ENCODE results near the gene RASGRP4.

Gene RASGRP4

GRCh38 chr19:38402967-38403674 is 22.9 kb downstream of the RASGRP4 start, which contains the start of gene FAM98C:
Gene FAM98C, plus strand, starts transcription at chr19:38403093. Its CDS starts 61 bp downstream, at chr19:38403154.
- in situ Hi-C loops (cut with MboI; ENCODE audit: low pct_unique_long_range_greater_than_20kb, low sequenced_read_pairs, unreplicated experiment): loop anchor here (25.0 kb wide), 1 partner anchor 534 kb away; the partner anchor contains the start of genes MRPS12 and SARS2
- peak; percentile 96 for TF ChIP-seq CTCF (IDR thresholded peaks at IDR 0.05; ENCODE audit: extremely low read depth, insufficient read depth, missing control alignments)
- peak; percentile 100 for DNase-seq (ENCODE audit: low spot score)

- in situ Hi-C loops (cut with MboI; ENCODE audit: low pct_unique_long_range_greater_than_20kb, low sequenced_read_pairs, unreplicated experiment): loop anchor here (25.0 kb wide), 1 partner anchor 535 kb away; the partner anchor contains the start of genes MRPS12 and SARS2
- TF ChIP-seq CTCF (IDR thresholded peaks at IDR 0.05; ENCODE audit: extremely low read depth, insufficient read depth, missing control alignments): peak; percentile 13
- DNase-seq (ENCODE audit: low spot score): no peak
These were observed 23.4 kb downstream of the RASGRP4 start for GRCh38 chr19:38402623-38402966.

- no peak for DNase-seq (ENCODE audit: low spot score)
- in situ Hi-C loops (cut with MboI; ENCODE audit: low pct_unique_long_range_greater_than_20kb, low sequenced_read_pairs, unreplicated experiment): loop anchor here (25.0 kb wide), 1 partner anchor 536 kb away; the partner anchor contains the start of genes MRPS12 and SARS2
- no peak for TF ChIP-seq CTCF (IDR thresholded peaks at IDR 0.05; ENCODE audit: extremely low read depth, insufficient read depth, missing control alignments)
These were observed 24.9 kb downstream of the RASGRP4 start for GRCh38 chr19:38401148-38401547.

DNA sequence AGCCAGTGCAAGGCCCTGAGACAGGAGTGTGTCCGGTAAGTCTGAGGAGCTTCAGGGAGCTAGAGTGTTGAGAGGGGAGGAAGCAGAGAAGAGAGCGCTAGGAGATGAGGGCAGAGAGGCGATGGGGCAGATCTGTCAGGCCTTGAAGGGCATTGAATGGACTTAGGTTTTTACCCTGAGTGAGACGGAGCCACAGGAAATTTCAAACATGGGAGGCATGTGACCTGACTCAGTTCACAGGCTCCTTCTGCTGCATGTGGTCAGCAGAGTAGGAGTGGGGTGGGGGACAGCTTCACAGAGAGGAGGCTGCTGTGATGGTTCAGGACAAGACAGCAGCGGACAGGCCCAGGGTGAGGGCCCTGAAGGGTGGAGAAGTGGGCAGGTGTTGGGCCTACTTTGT is 25.7 kb downstream of the RASGRP4 start:
- TF ChIP-seq CTCF (IDR thresholded peaks at IDR 0.05; ENCODE audit: extremely low read depth, insufficient read depth, missing control alignments): no peak
- no peak for DNase-seq (ENCODE audit: low spot score)
- in situ Hi-C loops (cut with MboI; ENCODE audit: low pct_unique_long_range_greater_than_20kb, low sequenced_read_pairs, unreplicated experiment): loop anchor here (25.0 kb wide), 1 partner anchor 537 kb away; the partner anchor contains the start of genes MRPS12 and SARS2

- in situ Hi-C loops (cut with MboI; ENCODE audit: low pct_unique_long_range_greater_than_20kb, low sequenced_read_pairs, unreplicated experiment): no loop called here
- TF ChIP-seq CTCF (IDR thresholded peaks at IDR 0.05; ENCODE audit: extremely low read depth, insufficient read depth, missing control alignments): no peak
- DNase-seq (ENCODE audit: low spot score): no peak
These were observed 26.5 kb downstream of the RASGRP4 start for GRCh38 chr19:38399537-38399936.

DNA sequence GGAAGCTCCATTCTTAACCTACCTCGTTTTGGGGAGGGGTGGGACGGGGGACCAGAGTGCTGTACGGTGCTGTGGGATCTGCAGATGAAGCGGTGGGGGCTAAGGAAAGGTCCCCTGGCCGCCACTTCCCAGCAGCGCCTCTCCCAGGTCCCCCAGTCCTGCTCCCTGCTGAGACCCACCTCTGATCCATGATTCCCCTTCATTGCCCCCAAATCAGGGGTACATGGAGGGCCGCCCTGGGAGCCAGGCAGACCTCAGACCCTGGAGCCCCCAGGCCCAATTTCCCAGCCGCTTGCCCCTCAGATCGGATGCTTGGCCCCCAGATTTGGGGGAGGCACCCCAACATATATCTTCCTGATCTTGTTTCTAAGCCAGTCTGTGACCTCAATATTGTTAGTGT is 26.9 kb downstream of the RASGRP4 start:
- no peak for TF ChIP-seq CTCF (IDR thresholded peaks at IDR 0.05; ENCODE audit: extremely low read depth, insufficient read depth, missing control alignments)
- in situ Hi-C loops (cut with MboI; ENCODE audit: low pct_unique_long_range_greater_than_20kb, low sequenced_read_pairs, unreplicated experiment): no loop called here
- DNase-seq (ENCODE audit: low spot score): no peak

Data from GM13977 (cell line).